Measurements from ENCODE around the gene NDUFAF2.

Gene NDUFAF2

DNA sequence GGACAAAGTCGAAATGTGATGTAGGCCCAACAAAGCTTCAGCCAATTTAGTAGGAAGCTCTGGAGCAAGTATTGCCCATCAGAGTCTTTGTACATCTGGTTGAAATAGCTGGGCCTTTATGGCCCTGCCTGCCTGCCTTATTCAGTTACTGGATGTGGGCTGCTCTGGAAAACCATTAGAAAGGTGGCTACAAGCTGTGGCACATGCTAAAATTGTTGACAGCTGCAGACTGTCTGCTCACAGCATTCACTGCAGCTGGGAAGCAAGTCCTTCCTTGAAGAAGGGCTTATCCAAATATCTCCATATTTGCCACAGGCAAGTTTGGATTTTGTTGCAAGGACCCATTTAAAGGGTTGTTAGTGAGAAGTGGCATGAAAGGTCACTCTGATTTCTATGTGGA, 192.8 kb downstream of the NDUFAF2 start:
- DNase-seq = no peak

DNA sequence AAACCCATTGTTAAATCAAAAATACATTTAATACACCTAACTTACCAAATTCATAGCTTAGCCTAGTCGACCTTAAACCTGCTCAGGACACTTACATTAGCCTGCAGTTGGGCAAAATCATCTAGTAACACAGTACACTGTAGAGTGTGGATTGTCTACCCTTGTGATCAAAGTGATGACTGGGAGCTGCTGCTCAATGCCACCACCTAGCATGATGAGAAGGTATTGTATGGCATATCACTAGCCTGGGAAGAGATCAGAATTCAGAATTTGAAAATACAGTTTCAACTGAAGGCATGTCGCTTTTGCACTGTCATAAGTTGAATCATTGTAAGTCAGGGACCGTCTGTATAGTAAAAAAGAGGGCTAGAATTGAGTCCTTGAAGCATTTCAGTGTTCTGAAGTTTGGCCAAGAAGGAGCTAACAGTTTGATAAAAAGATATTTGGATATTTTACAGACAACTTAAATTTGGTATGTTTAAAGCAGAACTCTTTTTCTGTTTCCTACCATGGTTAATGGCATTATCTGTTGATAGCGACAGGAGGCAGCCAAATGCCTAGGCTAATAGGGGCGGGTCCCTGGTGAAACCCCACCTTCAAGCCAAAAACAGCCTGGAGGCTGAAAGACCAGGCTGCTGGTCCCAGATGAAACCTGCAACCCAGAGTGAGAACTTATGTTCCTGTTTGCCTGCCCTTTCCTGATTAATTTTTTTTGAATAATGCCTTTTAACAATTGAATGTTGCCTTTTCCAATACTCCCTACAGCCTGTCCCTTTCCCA, 194.3 kb downstream of the NDUFAF2 start:
- DNase-seq = no peak

DNA sequence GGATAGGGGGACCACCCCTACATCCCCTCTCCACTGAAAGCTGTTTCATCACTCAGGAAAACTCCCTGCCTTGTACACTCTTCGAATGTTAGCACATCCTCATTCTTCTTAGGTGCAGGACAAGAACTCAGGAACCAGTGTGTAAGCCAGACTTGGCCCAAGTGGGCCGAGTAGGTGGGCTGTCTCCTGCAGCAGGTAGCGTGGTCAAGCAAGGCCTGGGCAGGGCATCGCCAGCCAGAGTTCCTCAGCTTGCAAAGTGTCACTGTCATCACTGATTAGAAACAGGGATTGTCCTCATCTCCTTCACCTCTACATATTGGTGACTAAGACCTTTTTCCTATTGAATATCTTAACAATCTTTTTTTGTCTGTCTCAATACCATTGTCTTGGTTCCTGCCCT, 194.9 kb downstream of the NDUFAF2 start:
- DNase-seq = no peak

DNA sequence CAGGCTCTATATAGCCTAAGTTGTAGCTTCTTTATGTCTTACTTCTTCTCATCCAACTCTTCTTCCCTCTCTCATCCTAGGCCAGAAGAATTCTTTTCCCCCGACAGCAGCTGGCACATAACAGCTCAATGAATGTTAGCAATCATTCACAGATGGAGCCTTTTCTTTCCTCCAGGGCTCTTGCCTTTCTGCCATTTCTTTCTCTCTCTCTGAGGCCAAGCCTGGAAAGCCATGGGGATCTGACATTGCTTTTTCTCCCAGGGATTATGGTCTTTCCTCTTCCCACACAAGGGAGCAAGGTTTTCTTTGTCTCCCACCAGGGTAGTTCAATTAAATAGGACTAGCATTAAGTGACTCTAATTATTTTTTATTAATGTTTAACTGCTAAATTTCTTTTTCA, 196.8 kb downstream of the NDUFAF2 start:
- DNase-seq = no peak

DNA sequence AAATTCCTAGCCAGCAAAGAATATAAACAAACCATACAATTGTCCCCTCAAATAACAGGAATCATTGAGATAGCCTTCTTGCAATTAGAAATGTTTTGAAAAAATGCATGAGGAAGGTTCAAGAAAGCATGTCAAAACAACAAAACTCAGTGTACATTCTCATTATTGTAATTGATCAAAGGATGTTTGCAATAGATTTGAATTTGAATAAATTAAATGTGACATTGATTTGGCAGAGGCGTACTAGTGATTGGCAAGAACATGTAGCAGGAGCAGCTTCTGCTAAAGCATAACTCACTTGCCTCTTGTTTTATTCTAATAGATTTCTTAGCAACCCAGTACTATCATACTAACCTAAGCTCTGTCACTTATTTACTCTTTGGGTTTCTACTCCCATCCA, 197.4 kb downstream of the NDUFAF2 start:
- no peak for DNase-seq

DNA sequence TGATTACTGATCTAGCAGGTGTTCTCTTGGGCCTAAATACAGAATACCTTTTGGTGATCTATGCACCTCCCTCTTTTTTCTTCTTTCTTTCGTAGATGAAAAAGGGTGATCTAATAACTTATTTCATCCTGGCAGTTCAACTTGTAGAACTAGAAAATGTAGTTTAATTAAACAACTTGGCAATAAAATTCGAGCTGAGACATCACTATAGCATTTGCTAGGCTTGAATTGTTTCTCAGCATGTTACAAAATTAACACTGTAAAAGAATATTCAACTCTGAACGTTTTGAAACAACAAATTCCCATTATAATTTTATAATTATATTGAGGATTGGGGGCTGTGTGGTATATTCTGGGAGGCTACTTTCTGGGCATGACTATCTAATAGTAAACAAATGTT, 197.8 kb downstream of the NDUFAF2 start:
- DNase-seq = no peak

DNA sequence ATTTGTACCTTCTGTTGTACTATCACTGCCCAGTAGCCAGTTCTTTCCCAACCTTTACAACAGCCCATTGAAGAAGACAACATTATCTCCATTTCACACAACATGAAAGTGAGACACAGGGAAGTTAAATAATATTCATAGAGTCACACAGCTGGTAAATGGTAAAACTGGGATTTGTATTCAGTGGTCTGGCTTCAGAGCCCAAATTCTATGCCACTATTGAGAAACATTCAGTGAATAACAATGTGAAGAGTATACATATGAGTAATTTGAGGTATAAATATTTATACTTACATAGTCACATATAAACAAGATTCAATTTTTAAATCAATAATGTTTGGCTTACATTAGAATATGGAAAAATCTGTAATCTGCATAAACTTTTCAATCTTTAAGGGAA, 203.5 kb downstream of the NDUFAF2 start:
- DNase-seq = no peak

DNA sequence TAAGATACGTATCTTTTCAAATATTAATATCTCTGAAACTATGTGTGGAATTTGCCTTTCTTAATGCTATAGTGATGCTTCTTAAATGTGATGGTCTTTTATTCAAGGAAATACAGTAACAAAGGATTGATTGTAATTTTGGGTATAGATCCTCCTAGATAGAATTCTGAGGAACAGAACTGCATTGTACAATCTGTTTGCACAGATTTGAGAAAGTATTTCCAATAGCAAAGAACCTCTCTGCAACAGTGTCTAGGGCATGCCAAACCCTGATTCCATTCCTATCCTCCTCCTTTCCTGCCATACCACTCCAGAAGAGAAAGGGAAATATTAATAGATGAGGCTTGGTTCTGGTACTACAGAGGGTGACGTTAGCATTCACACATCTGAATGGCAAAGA, 206.9 kb downstream of the NDUFAF2 start:
- no peak for DNase-seq

DNA sequence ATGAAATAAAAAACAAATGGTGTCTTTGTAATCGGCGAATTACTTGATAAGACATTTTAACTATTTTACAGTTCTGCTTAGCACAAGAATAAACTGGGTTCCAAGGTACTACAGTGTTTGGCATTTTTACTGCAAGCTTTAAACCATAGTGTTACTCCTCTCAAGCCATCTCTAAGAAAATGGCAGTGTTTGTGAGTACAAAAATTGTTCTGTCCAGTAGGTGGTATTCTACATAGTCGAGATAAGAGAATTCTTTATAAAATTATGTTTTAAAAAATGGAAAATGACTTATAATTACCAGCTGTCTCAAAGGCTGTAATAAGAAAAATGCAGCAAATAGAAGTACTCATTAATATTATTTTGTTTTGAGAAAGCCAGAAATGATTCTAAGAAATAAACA, 214.1 kb downstream of the NDUFAF2 start:
- DNase-seq = no peak

DNA sequence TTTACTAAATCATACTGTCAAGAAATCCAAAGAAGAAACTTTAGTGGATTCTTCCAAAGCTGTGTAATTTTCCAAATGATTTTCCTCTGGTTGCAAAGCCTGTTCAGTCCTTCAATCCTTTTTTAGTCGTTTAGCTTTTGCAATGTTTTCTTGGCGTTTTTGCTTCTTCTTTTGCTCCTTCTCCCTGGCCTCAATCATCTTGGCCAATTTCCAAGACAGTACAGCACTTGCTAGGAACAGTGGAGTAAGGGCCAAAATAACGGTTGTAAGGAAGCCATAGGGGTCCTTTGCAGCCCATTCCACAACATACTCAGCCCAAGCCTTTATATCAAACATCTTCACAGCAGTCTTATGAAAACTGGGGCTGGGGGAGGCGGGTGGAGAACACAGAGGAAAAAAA, 214.8 kb downstream of the NDUFAF2 start:
- no peak for DNase-seq

DNA sequence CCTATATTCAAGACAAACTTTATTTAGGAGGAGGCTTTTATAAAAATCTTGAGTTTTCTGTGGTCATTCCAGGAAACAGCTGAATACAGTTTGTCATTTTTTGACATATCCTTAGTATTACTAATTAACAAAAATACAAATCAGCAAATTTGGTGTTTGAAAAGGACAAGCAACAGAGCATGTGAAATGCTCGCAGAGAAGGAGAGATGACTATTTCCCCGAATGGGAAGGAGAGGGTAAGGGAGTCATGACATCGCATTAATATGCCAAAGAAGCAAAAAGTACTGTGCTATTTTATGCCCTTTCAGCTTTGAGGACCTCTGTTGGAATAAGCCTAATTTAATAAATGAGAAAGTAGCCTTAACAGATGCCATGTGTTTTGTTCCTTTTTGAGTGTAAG, 215.5 kb downstream of the NDUFAF2 start:
- DNase-seq = no peak

DNA sequence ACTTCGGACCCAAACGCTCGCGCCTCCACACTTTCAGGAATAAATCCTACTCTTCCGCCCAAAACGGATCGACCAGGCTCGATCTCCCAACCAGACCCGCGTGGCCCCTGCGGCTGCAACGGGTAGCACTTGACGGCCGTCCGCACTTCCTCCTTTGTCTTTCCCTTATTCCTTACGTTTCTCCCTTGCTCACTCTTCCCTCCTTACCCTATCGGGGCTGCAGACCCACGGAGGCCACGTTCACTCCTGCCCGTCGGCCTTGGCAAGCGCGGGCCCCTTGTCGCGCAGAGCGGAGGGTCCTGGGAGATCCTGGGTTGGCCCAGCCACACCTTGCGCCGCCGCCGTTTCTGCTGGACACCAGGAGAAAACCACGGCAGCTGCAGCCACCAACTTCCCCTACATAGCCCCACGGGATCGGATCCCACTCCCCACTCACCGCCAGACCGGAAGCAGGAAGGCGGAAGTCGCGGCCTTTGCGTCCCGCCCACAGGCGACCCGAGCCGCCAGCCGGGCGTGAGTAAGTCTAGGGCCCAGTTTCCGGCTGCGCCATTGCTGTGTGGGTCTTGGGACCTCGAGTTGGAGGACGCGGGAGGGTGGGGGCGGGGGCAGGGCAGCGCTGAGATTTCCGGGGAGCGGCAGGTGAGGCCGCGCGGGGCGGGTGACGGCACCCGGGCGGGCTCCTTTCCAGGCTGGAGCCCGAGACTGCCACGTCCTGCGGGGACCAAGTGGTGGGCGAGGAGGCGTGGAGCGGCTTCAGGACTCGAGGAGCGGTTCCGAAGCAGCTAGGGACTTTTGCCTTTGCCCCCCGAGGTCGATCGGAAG, 217.2 kb downstream of the NDUFAF2 start, which contains the start of gene SMIM15:
Gene SMIM15 (minus strand): TSS at position 459 of the 822 bp plus-strand sequence. CDS start 2,297 bp downstream, outside the sequence.
- peak; percentile 68 to 78 for DNase-seq

DNA sequence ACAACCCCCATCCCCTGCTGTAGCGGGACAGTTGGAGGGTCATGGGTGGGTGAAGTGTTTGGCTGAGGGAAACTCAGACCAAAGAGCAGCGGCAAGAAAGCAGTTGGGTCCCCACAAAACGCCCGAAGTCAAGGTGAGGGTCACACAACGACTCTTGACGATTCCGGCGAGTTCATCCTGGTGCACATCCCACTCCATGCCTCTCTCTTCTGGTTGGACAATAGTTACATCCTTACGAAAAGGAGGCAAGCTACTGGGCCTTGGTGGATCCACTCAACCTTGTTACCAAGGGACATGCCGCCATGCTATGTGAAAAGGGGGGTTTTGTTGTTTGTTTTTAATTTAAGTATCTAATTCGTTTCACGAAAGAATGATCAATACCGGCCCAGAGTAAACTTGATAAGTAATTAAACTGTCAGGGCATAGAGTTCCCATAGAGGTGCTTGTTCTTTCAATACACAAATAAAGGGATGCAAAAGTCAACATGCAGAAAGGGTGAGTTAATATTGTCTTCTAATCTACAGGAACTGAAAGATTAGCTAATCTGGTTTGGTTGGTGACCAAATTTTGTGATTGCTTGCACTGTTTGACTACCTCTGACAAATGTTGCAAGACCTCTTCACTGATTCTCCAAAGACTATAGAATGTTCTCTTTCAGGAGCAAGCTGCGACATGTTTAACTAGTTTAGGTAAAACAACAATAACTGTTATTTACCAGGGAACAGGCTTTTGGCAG, 218.0 kb downstream of the NDUFAF2 start:
- no peak for DNase-seq

DNA sequence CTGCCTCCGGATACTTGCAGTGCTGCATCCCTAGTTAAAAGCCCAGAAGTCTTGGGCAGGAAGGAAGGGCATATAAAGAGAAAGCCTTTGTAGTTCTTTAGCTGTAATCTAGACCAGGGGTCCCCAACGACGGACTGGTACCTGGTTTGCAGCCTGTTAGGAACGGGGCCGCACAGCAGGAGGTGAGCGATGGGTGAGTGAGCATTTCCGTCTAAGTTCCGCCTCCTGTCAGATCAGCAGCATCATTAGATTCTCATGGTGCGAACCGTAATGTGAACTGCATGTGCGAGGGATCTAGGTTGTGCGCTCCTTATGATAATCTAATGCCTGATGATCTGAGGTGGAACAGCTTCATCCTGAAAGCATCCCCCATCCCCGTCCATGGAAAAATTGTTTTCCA, 218.9 kb downstream of the NDUFAF2 start:
- no peak for DNase-seq

DNA sequence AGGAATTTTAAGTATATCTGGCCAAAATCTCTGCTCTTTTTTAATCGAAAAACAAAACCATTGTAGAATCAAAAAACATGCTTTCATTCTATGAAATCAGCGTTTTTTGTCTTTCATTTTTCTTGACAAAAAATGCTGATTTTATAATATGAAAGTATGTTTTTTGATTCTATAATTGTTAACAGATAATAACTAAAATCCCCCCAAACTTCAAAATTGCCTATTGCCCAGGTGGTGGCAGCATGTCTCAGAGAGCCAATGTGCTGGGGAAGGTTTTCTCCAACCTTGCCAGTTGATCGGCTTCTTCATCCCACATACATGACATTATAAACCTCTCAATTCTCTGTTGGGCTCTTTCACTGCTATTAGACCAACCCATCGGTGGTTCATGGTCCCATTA, 222.4 kb downstream of the NDUFAF2 start:
- peak in 1 of 2 donors; percentile 46 for DNase-seq

DNA sequence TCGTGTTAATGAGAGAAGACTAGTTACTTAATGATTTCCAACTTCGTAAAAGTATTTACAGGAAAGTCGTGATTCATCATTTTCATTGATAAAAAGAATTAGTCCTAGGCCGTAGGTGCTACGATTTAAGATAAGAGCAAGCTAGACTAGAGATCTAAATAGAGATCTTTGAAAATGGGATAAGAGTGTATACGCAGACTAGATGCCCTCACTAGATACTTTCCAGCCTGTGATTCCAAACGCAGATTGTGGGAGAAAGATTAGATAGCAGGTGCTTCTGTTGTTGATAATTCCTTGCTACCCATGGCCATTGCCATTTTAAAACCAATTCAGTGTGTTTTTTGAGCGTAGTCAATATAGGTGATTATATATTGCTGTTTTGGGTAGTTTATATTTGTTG, 223.9 kb downstream of the NDUFAF2 start:
- DNase-seq = no peak

DNA sequence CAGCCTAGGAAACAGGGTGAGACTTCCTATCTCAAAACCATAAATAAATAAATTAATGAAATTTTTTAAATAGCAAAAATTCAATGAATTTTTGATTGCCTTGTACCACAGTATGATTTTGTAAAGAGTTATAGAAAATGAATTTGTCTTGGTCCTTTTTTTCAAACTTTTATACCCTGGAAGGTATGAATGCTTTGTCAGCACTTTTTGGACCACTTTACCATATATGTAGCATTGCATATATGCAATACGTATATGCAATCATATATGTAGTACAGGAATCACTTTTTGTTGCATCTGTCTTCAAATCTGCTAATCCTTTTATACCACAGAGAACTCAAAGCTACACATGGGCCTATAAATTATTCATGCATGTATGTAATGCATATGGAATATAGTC, 226.5 kb downstream of the NDUFAF2 start:
- no peak for DNase-seq

DNA sequence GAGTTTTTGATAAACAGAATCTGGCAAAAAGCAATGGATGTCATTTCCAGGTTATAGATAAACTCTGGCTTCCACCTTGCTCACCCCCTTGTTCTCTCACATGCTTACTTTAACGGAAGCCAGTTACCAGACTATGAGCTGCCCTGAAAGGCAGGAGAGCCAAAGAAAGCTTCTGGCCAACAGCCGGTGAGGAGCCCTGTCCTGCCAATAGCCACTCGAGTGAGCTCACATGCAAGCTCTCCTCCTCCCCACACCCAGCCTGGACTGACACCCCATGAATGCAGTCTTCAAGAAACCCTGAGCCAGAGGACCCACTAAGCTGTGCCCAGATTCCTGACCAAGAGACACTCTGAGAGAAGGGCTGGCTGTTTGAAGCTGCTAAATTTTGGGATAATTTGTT, 231.6 kb downstream of the NDUFAF2 start:
- no peak for DNase-seq

DNA sequence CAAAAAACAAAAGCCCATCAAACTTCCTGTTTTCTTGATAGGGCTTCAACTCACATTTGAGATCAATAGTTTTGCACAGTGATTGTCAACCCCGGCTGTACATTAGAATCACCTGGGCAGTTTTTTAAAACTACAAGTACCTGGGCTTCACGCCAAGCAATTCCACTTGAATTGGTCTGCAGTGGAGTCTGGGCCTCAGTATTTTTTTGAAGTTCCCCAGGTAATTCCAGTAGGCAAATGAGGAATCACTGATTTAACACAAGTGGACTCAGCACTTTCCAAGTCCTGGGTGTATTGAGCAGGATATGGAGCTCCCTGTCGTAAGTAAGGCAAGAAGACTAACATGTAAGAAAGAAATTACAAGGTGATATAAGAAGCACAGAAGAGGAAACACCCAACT, 232.1 kb downstream of the NDUFAF2 start:
- no peak for DNase-seq

DNA sequence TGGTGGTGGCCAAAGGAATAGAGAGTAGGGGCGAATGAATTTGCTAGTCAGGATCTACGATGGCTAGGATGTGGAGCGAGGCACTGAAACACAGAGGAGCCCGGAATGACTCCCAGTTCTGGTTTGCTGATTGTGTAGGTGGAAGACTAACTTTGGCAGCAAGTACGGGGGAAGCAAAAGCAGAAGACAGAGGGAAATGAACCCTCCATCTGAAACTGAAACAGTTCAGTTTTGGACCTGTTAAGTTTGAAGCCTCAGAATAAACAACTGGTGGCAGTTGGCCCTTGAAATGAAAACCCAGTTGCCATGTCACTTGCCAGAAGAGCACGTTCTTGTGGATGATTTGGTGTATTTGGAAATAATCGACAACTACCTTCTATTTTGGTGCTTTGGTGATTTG, 232.7 kb downstream of the NDUFAF2 start:
- no peak for DNase-seq

DNA sequence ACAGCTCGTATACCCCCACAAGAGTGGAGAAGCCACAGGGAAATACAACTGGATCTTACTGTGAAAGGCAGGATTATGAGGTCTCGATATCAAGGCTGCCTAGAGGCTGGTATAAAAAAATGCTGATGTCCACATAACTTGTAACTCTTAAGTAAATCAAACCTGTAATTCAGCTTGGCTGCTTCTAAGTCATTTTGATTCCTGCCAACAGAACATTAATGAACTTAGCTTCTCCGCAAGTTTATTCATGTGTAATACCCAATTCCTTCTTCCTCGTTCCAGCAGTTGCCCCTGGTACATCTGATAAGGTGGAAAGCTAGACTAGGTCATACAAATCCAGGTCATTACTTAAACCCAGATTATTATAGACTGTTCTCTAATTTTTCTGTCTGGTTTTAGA, 233.7 kb downstream of the NDUFAF2 start:
- no peak for DNase-seq

DNA sequence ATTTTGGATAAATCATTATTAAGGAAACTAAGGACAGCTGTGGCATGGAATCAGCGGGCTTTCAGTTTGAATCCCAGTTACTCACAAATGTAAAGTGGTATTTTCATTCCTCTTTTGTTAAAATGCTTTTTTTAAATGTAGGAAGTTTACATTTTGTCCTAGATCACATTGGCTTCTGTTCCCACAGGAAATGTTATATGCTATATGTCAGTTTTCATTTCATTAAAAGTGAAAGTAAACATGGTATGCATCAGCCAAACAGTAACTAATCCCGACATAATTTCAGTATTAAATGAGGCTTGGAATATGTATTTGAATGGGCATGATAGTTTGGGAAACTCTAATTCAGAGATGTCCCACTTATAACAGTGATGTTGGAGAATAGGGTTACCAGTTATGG, 235.9 kb downstream of the NDUFAF2 start:
- no peak for DNase-seq

DNA sequence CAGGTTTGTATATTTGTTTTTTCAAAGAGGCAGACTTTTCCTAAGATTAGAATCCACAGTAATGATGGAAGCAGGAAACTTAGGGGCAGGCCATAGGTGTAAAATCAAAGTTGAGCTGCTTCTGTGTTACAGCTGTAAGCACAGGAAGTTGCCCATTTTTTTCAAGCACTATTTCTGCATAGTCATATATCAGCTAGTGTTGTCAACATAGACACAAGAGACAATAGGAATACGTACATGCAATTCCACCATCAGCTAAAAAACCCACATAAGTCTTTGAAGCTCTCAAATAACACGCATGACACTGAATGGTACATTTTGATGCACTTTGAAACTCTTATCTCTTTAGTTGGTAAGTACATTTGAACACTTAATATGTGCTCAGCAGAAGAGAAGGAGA, 237.4 kb downstream of the NDUFAF2 start:
- peak in 1 of 2 donors; percentile 55 for DNase-seq

DNA sequence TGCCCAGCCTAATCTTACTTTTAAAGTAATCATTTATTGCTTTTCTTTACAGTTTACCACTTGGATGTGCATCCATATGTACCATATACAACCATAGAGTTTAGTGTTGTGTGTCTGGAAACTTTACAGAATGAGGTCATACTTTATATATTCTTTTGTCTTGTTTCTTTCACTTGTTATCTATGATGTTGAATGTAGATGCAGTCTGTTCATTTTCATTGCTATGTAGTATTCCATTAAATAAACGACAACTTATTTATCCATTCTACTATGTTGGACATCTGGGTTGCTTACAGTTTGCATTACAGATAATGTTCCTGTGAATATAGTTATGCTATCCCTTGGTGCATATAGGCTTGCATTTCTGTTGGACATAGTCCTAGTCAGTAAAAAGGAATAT, 238.5 kb downstream of the NDUFAF2 start:
- DNase-seq = no peak
